K562 (cell line): ENCODE measurements around the gene C22orf42. TPM values are rescaled to one million over a fixed set of nuclear protein-coding genes. Genes with fewer than 3 reads are reported as not detected.

Experiments used
- ATAC-seq: fragments of 200-7000 bp; cut with Tn5 transposase; 3 replicates; pipeline ENCODE4 v1.9.1; 2020; ENCODE audit warnings: moderate library complexity
- BruUV-seq: library from RNA; stranded (reverse); fragments of 400-500 nt; replicated peaks from 2 replicates; lab custom pipeline; 2021; lab: Mats Ljungman, UMichigan
- CTCF ChIA-PET: fragments of 300-600 bp; formaldehyde crosslinking; extraction: SDS; loops from one replicate; lab custom pipeline; 2021; ENCODE audit warnings: low intra/inter-chr PET ratio; lab: Yijun Ruan, JAX
- POLR2A ChIA-PET: fragments of 300-600, 350-650 bp; sonication (Branson Sonifier 250); formaldehyde crosslinking; extraction: SDS; loops from one replicate; lab custom pipeline; 2021; ENCODE audit warnings: antibody characterized with exemption, inconsistent platforms; lab: Yijun Ruan, JAX
- DNase-seq, 4 experiments: peaks; one replicate each; pipeline versions ENCODE4 v3.0.0 to v3.0.0-alpha.2; 2011 to 2018; ENCODE audit warnings: low spot score in 3 of 4, mixed read lengths in 3 of 4; ENCODE audit errors: extremely low read depth in 1 of 4
- FAIRE-seq: peaks from 2 replicates; lab custom pipeline; 2011; peaks lifted over from hg19 to GRCh38; lab: Jason Lieb, UNC
- H2AFZ ChIP-seq: 2 replicates; pipeline ENCODE4 v1.6.0; 2011; ENCODE audit warnings: low read depth, low read length, control low read depth, inconsistent platforms
- H3K27ac ChIP-seq: fragments of 200-600 bp; 3 replicates; pipeline ENCODE4 v1.8.0; 2011; ENCODE audit warnings: low read depth, mild to moderate bottlenecking, control low read depth, inconsistent platforms, low read length, moderate library complexity, mixed read lengths; ENCODE audit errors: extremely low read depth
- H3K27me3 ChIP-seq, 2 experiments: fragments of 300-600 bp in 1 of 2; 2 replicates in 1 of 2; 3 replicates in 1 of 2; pipeline versions ENCODE4 v1.6.0 to v1.8.0; 2011; ENCODE audit warnings: inconsistent platforms in 2 of 2, low read length in 2 of 2, mild to moderate bottlenecking in 1 of 2, mixed read lengths in 1 of 2, moderate library complexity in 1 of 2; ENCODE audit not compliant: control insufficient read depth in 2 of 2, insufficient read depth in 2 of 2
- H3K36me3 ChIP-seq: fragments of 300-600 bp; 3 replicates; pipeline ENCODE4 v1.8.0; 2011; ENCODE audit warnings: mild to moderate bottlenecking, low read length, inconsistent platforms; ENCODE audit not compliant: control insufficient read depth, insufficient read depth
- H3K4me1 ChIP-seq, 2 experiments: fragments of 200-600 bp in 1 of 2; replicated peaks in 1 of 2; 2 replicates in 1 of 2; 3 replicates in 1 of 2; pipeline versions ENCODE4 v1.5.1 to v1.8.0; 2011; ENCODE audit warnings: inconsistent platforms in 2 of 2, low read length in 2 of 2, mild to moderate bottlenecking in 1 of 2, mixed read lengths in 1 of 2, moderate library complexity in 1 of 2; ENCODE audit not compliant: control insufficient read depth in 2 of 2, insufficient read depth in 2 of 2
- H3K4me2 ChIP-seq: 2 replicates; pipeline ENCODE4 v1.6.1; 2011; ENCODE audit warnings: low read length, control low read depth, inconsistent platforms, mixed read lengths; ENCODE audit not compliant: insufficient read depth
- H3K4me3 ChIP-seq: fragments of 200-600 bp; sonication (generic), shearing (Covaris generic); 2 replicates; pipeline ENCODE4 v1.5.1; 2016; ENCODE audit warnings: control low read depth, inconsistent platforms
- H3K79me2 ChIP-seq: fragments of 200-600 bp; 3 replicates; pipeline ENCODE4 v1.8.0; 2011; ENCODE audit warnings: low read length, inconsistent platforms; ENCODE audit not compliant: control insufficient read depth, insufficient read depth
- H3K9ac ChIP-seq, 2 experiments: 2 replicates each; pipeline versions ENCODE4 v1.6.0 to v1.6.1; 2011; ENCODE audit warnings: low read depth in 2 of 2, low read length in 2 of 2, control low read depth in 1 of 2, inconsistent platforms in 1 of 2, mild to moderate bottlenecking in 1 of 2, mixed read lengths in 1 of 2; ENCODE audit not compliant: insufficient read depth in 1 of 2
- H3K9me1 ChIP-seq: one replicate; pipeline ENCODE4 v1.6.0; 2011; ENCODE audit warnings: inconsistent platforms, mild to moderate bottlenecking, low read length, moderate library complexity; ENCODE audit not compliant: control insufficient read depth, insufficient read depth
- H3K9me3 ChIP-seq: replicated peaks from 2 replicates; pipeline ENCODE4 v1.5.1; 2011; ENCODE audit warnings: low read depth, low read length, inconsistent platforms; ENCODE audit not compliant: control insufficient read depth, insufficient read depth
- H4K20me1 ChIP-seq: replicated peaks from 2 replicates; pipeline ENCODE4 v1.6.1; 2011; ENCODE audit warnings: low read length, inconsistent platforms, mixed read lengths; ENCODE audit not compliant: control insufficient read depth, insufficient read depth
- EHMT2 ChIP-seq: fragments of 450-650 bp; IDR thresholded peaks from 2 replicates; pipeline ENCODE4 v1.6.1; 2018; ENCODE audit warnings: antibody characterized with exemption
- MIER1 ChIP-seq: fragments of 450-650 bp; IDR thresholded peaks from 2 replicates; pipeline ENCODE4 v1.6.1; 2016; ENCODE audit warnings: antibody characterized with exemption, mild to moderate bottlenecking, low read depth
- SRF ChIP-seq, 2 experiments: fragments of 250-450, 450-650 bp in 1 of 2; sonication (Bioruptor Pico) in 1 of 2; sonication (generic) in 1 of 2; formaldehyde crosslinking; IDR thresholded peaks; 2 replicates each; pipeline versions ENCODE4 v1.5.0 to v1.5.1; 2020 to 2022; ENCODE audit warnings: mild to moderate bottlenecking in 1 of 2, missing genetic modification reagents in 1 of 2
- TAF9B ChIP-seq: fragments of 450-650 bp; IDR thresholded peaks from 2 replicates; pipeline ENCODE4 v1.6.1; 2018; ENCODE audit warnings: mild to moderate bottlenecking; ENCODE audit not compliant: partially characterized antibody
- WGBS: fragments of 100-300 bp; shearing (Covaris generic); methylation state at CpG from one replicate; pipeline ENCODE4 v1.1.6; 2016; ENCODE audit warnings: low coverage, mixed read lengths; ENCODE audit not compliant: insufficient coverage; ENCODE audit errors: missing lambda C conversion rate; 5-methylcytosine and 5-hydroxymethylcytosine counted together
- in situ Hi-C: fragments of 300-500 bp; cut with MboI; formaldehyde crosslinking; loops from 4 replicates; pipeline ENCODE4 v1.15.0; 2018; ENCODE audit warnings: inconsistent platforms, mixed read lengths
- intact Hi-C: fragments of 100-400 bp; cut with micrococcal nuclease; formaldehyde crosslinking; loops from 2 replicates; pipeline ENCODE4 v1.14.2; 2022
- polyA plus RNA-seq, 8 experiments: library from polyadenylated mRNA; depleted of rRNA in 4 of 8; stranded (reverse) in 5 of 8; unstranded in 3 of 8; fragments of >200 nt; fragmentation: Nextera tagmentation in 2 of 8; fragmentation: Illumina TruSeq in 1 of 8; extraction: Ambion mirVana in 2 of 8; extraction: Trizol in 1 of 8; gene quantifications; 2 replicates each; pipeline versions ENCODE4 v1.2.1 to v1.2.3, GENCODE V29; 2011 to 2014; ENCODE audit warnings: inconsistent platforms in 1 of 8, missing spikeins in 1 of 8
- total RNA-seq, 7 experiments: library from RNA; depleted of rRNA in 6 of 7; stranded (reverse); fragments of >200 nt in 6 of 7; fragmentation: Illumina TruSeq in 2 of 7; extraction: Trizol in 2 of 7; gene quantifications; 2 replicates each; pipeline versions ENCODE4 v1.2.1 to v1.2.3, GENCODE V29; 2011 to 2021; ENCODE audit warnings: low replicate concordance in 1 of 7
- TF ChIP-seq, protein P1 (sequence below), 2 experiments: fragments of 450-650 bp; formaldehyde crosslinking in 1 of 2; IDR thresholded peaks; 2 replicates each; pipeline versions ENCODE4 v1.4.0 to v1.6.1; 2014 to 2020; ENCODE audit warnings: mild to moderate bottlenecking in 2 of 2, borderline replicate concordance in 1 of 2, low read depth in 1 of 2

C22orf42 gene
- total and polyA plus RNA-seq, 9 of the 15 experiments (the other 6 are each of a cell fraction or from before 2014, with no cell fraction given): not detected

DNA sequence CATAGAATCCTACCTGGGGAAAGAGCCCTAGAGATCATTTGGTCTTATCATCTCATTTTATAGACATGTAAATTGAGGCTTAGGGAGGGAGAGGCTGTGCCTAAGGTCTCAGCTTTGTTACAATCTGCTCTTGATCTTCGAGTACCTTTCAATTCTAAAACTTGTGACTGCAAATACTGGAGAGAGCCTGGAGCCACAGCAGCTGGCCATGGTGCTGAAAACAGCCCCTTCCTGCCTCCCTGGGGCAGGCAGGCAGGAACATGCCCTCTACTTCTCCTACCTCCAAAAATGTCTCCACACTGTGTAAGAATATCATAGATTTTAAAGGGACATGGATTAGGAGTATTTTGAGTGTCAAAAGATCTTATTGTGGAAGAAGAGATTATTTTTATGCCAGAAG is 52.2 kb downstream of the C22orf42 start:
- intact Hi-C loops (no loop called here), in situ Hi-C loops (no loop called here)
- H3K27ac ChIP-seq: no peak overlapping the region
- no peak overlapping the region for H2AFZ ChIP-seq
- H3K27me3 ChIP-seq: no peaks in the 10 kb centered on the region
- no peaks in the 10 kb centered on the region for H3K79me2 ChIP-seq
- peak in 1 of 2 experiments; percentile 61; a peak in 1 of 4 replicates for TF ChIP-seq SRF (CRISPR knock-in tag; IDR thresholded peaks at IDR 0.05)
- TF ChIP-seq, protein P1, sequence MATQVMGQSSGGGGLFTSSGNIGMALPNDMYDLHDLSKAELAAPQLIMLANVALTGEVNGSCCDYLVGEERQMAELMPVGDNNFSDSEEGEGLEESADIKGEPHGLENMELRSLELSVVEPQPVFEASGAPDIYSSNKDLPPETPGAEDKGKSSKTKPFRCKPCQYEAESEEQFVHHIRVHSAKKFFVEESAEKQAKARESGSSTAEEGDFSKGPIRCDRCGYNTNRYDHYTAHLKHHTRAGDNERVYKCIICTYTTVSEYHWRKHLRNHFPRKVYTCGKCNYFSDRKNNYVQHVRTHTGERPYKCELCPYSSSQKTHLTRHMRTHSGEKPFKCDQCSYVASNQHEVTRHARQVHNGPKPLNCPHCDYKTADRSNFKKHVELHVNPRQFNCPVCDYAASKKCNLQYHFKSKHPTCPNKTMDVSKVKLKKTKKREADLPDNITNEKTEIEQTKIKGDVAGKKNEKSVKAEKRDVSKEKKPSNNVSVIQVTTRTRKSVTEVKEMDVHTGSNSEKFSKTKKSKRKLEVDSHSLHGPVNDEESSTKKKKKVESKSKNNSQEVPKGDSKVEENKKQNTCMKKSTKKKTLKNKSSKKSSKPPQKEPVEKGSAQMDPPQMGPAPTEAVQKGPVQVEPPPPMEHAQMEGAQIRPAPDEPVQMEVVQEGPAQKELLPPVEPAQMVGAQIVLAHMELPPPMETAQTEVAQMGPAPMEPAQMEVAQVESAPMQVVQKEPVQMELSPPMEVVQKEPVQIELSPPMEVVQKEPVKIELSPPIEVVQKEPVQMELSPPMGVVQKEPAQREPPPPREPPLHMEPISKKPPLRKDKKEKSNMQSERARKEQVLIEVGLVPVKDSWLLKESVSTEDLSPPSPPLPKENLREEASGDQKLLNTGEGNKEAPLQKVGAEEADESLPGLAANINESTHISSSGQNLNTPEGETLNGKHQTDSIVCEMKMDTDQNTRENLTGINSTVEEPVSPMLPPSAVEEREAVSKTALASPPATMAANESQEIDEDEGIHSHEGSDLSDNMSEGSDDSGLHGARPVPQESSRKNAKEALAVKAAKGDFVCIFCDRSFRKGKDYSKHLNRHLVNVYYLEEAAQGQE (IDR thresholded peaks at IDR 0.05; ENCODE audit: borderline replicate concordance): peak; percentile 97
- TF ChIP-seq, protein P1 (CRISPR knock-in tag; IDR thresholded peaks at IDR 0.05; ENCODE audit: low read depth): peak; percentile 80
- TF ChIP-seq MIER1: 0 out of 2 replicates have a peak, but pooled peaks have one; percentile 69
- TF ChIP-seq EHMT2: peak; percentile 84
- no peak for TF ChIP-seq TAF9B
- BruUV-seq: no TSS peak
- H4K20me1 ChIP-seq: no peaks in the 10 kb centered on the region
- no peak overlapping the region for H3K9ac ChIP-seq
- H3K9me3 ChIP-seq: no peaks in the 10 kb centered on the region
- no peak overlapping the region for H3K4me2 ChIP-seq
- no peak for ATAC-seq
- FAIRE-seq: no peak
- DNase-seq: peak in 1 of 4 experiments; percentile 14
- H3K9me1 ChIP-seq: no peaks in the 10 kb centered on the region
- H3K4me1 ChIP-seq: no peaks in the 10 kb centered on the region
- no peak overlapping the region for H3K4me3 ChIP-seq
- CTCF ChIA-PET: no interaction called here
- H3K36me3 ChIP-seq: no peaks in the 10 kb centered on the region
- 0% methylated on average over 1 of the region's 1 CpG for whole genome bisulfite sequencing
- POLR2A ChIA-PET: interaction anchor here (0.6 kb wide), 1 partner anchor 640 kb away, joined by 3 read pairs; no protein-coding TSS in a partner anchor
